Chondrocyte (in vitro differentiated cells): ENCODE results near the gene INAFM1. TPM values are rescaled to one million over a fixed set of nuclear protein-coding genes. Genes with fewer than 3 reads are reported as not detected.

ENCODE experiments used
- DNase-seq: peaks from one replicate; pipeline ENCODE4 v3.0.0; 2021; ENCODE audit warnings: mixed read lengths, low spot score
- H3K27ac Mint-ChIP-seq: one replicate; pipeline ENCODE4 v1.8.0; 2021; ENCODE audit warnings: mild to moderate bottlenecking, moderate library complexity, mixed read lengths; ENCODE audit not compliant: unreplicated experiment
- H3K27me3 Mint-ChIP-seq: 2 replicates; pipeline ENCODE4 v1.8.0; 2021; ENCODE audit warnings: low read depth, mixed read lengths
- H3K36me3 Mint-ChIP-seq: 2 replicates; pipeline ENCODE4 v1.8.0; 2021; ENCODE audit warnings: low read depth, mixed read lengths
- H3K4me1 Mint-ChIP-seq: 2 replicates; pipeline ENCODE4 v1.8.0; 2021; ENCODE audit warnings: low read depth, mild to moderate bottlenecking, mixed read lengths
- H3K4me3 Mint-ChIP-seq: one replicate; pipeline ENCODE4 v1.8.0; 2021; ENCODE audit warnings: mild to moderate bottlenecking, moderate library complexity, mixed read lengths; ENCODE audit not compliant: unreplicated experiment
- H3K9me3 Mint-ChIP-seq: 2 replicates; pipeline ENCODE4 v1.8.0; 2021; ENCODE audit warnings: low read depth, mixed read lengths
- total RNA-seq: library from RNA; stranded (reverse); gene quantifications from 3 replicates; pipeline ENCODE4 v1.2.1, GENCODE V29; 2021
- TF ChIP-seq, protein P1 (sequence below): fragments of 200-600 bp; sonication (generic); IDR thresholded peaks from 2 replicates; pipeline ENCODE4 v1.5.0; 2021; ENCODE audit warnings: antibody characterized with exemption, mild to moderate bottlenecking, moderate library complexity

Gene INAFM1
- total RNA-seq, 1 donor from 2014 or later = 28.8 TPM

DNA sequence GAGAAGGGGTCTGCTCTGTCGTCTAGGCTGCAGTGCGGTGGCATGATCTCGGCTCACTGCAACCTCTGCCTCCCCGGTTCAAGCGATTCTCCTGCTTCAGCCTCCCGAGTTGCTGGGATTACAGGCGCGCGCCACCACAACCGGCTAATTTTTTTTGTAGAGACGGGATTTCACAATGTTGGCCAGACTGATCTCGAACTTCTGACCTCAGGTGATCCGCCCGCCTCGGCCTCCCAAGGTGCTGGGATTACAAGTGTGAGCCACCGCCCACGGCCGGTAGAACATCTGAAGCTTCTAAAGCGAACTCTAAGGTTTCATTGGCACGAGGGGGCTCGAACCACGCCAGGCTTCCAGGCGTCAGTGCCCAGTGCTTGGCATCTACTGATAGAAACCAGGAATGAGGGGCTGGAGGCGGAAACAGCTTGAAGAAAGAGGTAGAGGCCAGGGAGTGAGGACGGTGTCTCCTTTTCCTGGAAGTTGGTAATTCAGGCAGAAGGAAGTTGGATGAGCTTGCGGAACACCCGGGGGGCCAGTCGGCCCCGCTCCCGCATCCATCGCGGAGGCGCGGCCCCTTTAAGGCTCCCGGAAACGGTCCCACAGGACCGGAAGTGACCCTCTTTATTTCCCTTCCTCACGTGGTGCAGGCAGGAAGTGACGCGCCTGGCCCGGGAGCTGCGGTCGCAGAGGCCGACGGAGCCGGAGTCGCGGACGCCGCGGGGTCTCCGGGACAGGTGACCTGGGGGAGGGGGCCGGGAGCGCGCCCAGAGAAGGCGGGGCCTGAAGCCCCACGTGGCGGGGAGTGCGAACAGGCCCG, 18.6 kb upstream of the INAFM1 start, which contains the start of gene CCDC9:
Gene CCDC9, plus strand, starts transcription at position 647 of the 814 bp plus-strand sequence. CDS start 1,876 bp downstream, outside the sequence.
- H3K9me3 Mint-ChIP-seq = no peaks in the 10 kb centered on the region
- TF ChIP-seq, protein P1, sequence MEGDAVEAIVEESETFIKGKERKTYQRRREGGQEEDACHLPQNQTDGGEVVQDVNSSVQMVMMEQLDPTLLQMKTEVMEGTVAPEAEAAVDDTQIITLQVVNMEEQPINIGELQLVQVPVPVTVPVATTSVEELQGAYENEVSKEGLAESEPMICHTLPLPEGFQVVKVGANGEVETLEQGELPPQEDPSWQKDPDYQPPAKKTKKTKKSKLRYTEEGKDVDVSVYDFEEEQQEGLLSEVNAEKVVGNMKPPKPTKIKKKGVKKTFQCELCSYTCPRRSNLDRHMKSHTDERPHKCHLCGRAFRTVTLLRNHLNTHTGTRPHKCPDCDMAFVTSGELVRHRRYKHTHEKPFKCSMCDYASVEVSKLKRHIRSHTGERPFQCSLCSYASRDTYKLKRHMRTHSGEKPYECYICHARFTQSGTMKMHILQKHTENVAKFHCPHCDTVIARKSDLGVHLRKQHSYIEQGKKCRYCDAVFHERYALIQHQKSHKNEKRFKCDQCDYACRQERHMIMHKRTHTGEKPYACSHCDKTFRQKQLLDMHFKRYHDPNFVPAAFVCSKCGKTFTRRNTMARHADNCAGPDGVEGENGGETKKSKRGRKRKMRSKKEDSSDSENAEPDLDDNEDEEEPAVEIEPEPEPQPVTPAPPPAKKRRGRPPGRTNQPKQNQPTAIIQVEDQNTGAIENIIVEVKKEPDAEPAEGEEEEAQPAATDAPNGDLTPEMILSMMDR = no peak
- peak within 1 kb of the TSS; percentile 99 for H3K27ac Mint-ChIP-seq
- peak; percentile 99 for DNase-seq
- H3K4me3 Mint-ChIP-seq = peak within 1 kb of the TSS; percentile 94
- H3K4me1 Mint-ChIP-seq = peaks cover 54% of the 10 kb centered on the region
- H3K27me3 Mint-ChIP-seq = no peaks in the 10 kb centered on the region
- peaks cover 25% of the 10 kb centered on the region for H3K36me3 Mint-ChIP-seq

GRCh38 chr19:47256693-47257410, 17.8 kb upstream of the INAFM1 start:
- Mint-ChIP-seq H3K27me3 (no peaks in the 10 kb centered on the region), H3K36me3 (peaks cover 28% of the 10 kb centered on the region), H3K4me1 (peaks cover 57% of the 10 kb centered on the region), H3K27ac (peak overlapping the region; percentile 99), H3K9me3 (no peaks in the 10 kb centered on the region), H3K4me3 (peak overlapping the region; percentile 94)
- DNase-seq = peak; percentile 100
- TF ChIP-seq, protein P1 = no peak

- TF ChIP-seq, protein P1 = no peak
- Mint-ChIP-seq H3K9me3 (no peaks in the 10 kb centered on the region), H3K4me3 (peak overlapping the region; percentile 94), H3K27me3 (no peaks in the 10 kb centered on the region), H3K4me1 (peaks cover 56% of the 10 kb centered on the region), H3K36me3 (peaks cover 31% of the 10 kb centered on the region), H3K27ac (peak overlapping the region; percentile 99)
- no peak for DNase-seq
Observed at GRCh38 chr19:47257411-47258169, 17.1 kb upstream of the INAFM1 start.

DNA sequence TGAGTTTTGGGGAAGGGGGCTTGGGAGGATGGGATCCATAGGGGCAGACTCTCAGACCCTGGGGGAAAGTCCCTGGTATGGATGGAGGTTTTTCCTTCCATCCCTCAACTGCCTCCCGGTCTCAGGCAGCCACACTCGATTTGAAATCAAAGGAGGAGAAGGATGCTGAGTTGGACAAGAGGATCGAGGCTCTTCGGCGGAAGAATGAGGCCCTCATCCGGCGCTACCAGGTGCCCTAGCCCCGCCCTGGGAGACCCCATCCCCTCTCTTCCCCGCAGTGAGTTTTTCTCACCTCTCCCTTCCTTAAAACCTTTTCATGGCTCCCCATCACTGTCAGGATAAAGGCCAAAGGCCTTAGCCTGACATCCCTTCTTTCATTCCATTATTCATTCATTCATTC, 16.3 kb upstream of the INAFM1 start:
- Mint-ChIP-seq H3K27ac (peak overlapping the region; percentile 99), H3K9me3 (no peaks in the 10 kb centered on the region), H3K4me3 (peak overlapping the region; percentile 94), H3K36me3 (peaks cover 32% of the 10 kb centered on the region), H3K4me1 (peaks cover 51% of the 10 kb centered on the region), H3K27me3 (no peaks in the 10 kb centered on the region)
- TF ChIP-seq, protein P1 = no peak
- no peak for DNase-seq
